ENCODE results near the gene MYO7B.

MYO7B gene

DNA sequence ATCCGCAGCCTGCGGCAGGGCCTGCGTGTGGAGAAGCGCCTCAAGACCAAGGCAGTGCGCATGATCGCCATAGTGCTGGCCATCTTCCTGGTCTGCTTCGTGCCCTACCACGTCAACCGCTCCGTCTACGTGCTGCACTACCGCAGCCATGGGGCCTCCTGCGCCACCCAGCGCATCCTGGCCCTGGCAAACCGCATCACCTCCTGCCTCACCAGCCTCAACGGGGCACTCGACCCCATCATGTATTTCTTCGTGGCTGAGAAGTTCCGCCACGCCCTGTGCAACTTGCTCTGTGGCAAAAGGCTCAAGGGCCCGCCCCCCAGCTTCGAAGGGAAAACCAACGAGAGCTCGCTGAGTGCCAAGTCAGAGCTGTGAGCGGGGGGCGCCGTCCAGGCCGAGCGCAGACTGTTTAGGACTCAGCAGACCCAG is 115.9 kb downstream of the MYO7B start:
- DNase-seq, result no peak
- TF ChIP-seq POLR2A (IDR thresholded peaks at IDR 0.05; ENCODE audit: low read length), result no peak
- TF ChIP-seq GATA1 (IDR thresholded peaks at IDR 0.05; ENCODE audit: low read depth, low read length), result no peak

DNA sequence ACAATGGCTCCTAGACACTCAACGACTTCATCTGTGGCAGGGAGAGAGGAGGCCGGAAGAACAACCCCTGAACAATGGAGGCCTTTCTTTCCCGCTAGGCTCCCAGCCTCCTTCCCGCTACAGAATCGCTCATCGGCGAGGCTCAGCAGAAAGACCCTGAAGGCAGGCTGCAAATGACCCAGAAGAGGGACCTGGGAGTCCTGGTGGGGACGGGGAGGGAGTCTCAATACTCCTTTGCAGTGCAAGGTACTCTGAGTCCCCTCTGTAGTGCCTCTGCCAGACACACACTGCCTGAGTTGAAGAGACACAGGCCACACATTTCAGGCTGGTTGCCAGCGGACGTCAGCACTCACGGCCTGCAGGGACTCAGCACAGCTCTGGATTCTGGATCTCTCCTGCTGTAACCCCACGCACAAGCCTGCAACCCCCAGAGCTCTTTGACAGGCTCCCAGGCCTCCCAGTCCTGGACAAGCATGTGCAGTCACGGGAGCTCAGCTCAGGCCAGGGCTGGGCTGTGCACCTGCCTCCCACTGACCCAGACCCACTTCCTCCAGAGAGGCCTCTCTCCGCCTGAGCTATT is 116.6 kb downstream of the MYO7B start:
- no peak for TF ChIP-seq POLR2A (IDR thresholded peaks at IDR 0.05; ENCODE audit: low read length)
- TF ChIP-seq GATA1 (IDR thresholded peaks at IDR 0.05; ENCODE audit: low read depth, low read length), result no peak
- no peak for DNase-seq

DNA sequence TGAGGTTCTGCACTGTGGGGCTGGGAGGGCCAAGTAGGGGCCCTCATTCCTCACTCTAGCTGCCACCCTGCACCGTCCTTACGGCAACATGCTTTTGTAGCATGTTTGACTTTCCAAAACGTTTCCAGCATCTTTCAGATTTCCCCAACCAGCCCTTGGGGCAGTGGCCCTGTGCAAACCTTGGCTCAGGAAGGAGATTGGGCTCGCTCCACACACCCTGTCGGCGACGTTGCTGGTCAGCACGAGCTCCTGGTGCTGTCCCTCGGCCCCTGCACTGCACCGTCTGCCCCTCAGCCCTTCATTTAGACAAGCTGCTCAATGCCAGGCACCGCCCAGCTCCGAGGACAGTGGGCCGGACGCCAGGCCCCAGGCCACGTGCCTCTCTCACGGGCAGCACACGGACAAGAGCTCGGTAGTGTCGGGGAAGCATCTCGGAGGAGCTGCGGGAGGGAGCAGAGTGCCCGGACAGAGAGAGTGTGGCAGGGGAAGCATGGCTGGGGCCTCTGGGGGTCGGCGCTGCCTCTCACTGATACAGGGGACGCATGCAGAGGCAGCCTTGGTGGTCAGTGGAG is 117.4 kb downstream of the MYO7B start:
- no peak for TF ChIP-seq POLR2A (IDR thresholded peaks at IDR 0.05; ENCODE audit: low read length)
- no peak for TF ChIP-seq GATA1 (IDR thresholded peaks at IDR 0.05; ENCODE audit: low read depth, low read length)
- no peak for DNase-seq

DNA sequence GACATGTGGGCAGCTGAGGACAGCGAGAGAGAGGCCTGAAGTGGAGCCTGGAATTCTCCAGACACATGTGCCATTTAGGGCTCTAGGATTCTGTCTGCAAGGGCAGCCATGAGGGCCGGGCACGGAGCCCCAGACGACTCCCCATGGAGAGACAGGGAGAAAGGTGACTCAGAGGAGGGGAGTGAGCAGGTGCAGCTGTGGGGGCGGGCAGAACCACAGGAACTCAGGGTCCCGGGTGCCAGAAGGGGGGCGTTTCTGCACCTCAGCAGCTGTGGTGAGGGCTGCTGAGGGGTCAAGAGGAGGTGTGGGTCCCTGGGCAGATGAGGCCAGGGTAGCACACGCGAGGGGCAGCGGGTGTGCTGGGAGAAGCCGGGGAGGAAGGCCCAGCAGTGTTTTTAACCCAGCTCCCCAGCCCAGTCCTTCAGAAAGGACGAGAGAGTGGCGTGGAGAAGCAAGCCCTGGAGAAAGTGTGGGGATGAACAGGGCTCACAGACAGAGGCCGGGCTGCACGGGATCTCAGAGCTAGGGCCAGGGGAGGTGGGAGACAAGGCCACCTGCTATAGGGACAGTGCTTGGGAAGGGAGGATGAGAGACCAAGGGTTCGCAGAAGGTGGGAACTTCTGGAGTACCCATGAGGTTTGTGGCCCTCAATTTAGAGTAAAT is 118.1 kb downstream of the MYO7B start:
- no peak for DNase-seq
- TF ChIP-seq GATA1 (IDR thresholded peaks at IDR 0.05; ENCODE audit: low read depth, low read length) (no peak), POLR2A (IDR thresholded peaks at IDR 0.05; ENCODE audit: low read length) (no peak)

DNA sequence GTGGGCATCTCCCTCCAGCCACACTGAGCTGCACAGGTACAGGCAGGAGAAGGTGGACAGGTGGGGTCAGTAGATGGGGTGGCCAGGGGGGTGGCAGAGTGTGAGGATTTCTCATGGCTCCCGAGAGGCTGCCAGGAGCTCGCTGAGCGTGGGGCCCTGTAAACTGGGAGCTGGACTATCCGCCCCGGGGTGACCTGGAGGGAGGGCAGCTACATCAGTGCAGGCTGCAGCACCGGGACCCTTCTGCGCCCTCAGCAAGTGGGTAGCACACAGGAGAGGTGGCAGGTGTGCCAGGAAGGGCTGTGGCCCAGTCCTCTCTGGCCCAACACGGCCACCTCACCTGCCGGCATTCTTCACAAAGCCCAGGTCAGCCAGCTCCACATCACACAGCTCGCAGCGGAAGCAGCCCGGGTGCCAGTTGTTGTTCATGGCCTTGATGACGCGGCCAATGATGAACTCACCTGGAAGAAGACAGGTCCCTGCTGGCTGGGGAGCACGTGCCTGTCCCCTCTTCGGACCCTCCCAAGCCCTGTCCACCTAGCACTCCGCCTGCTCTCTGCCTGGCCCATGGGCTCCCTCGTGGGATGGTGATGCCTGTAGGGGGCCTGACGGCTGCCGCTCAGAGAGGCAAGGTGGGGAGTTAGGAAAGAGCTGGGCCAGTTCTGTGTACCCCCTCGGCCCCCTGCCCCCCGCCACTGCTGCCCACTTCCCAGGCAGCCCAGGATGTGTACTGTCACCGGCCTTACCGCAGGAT is 118.8 kb downstream of the MYO7B start:
- no peak for DNase-seq
- TF ChIP-seq GATA1 (IDR thresholded peaks at IDR 0.05; ENCODE audit: low read depth, low read length), result no peak
- TF ChIP-seq POLR2A (IDR thresholded peaks at IDR 0.05; ENCODE audit: low read length), result no peak

DNA sequence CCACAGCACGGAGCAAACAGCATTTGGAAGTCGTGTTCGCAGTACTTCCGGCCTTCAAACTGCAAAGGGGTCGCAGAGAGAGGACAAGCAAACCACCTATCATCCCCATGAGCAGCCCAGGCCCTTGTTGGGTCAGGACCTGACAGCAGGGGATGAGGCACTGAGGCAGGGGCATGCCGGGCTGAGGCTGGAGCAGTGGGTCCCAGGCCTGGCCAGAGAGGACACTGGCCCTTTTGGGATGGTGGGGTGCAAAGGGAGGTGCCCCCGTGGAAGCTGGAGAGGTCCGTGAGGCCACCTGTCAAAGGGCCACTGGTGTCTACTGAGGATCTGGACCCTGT is 119.3 kb downstream of the MYO7B start:
- TF ChIP-seq POLR2A (IDR thresholded peaks at IDR 0.05; ENCODE audit: low read length), result no peak
- no peak for TF ChIP-seq GATA1 (IDR thresholded peaks at IDR 0.05; ENCODE audit: low read depth, low read length)
- no peak for DNase-seq

DNA sequence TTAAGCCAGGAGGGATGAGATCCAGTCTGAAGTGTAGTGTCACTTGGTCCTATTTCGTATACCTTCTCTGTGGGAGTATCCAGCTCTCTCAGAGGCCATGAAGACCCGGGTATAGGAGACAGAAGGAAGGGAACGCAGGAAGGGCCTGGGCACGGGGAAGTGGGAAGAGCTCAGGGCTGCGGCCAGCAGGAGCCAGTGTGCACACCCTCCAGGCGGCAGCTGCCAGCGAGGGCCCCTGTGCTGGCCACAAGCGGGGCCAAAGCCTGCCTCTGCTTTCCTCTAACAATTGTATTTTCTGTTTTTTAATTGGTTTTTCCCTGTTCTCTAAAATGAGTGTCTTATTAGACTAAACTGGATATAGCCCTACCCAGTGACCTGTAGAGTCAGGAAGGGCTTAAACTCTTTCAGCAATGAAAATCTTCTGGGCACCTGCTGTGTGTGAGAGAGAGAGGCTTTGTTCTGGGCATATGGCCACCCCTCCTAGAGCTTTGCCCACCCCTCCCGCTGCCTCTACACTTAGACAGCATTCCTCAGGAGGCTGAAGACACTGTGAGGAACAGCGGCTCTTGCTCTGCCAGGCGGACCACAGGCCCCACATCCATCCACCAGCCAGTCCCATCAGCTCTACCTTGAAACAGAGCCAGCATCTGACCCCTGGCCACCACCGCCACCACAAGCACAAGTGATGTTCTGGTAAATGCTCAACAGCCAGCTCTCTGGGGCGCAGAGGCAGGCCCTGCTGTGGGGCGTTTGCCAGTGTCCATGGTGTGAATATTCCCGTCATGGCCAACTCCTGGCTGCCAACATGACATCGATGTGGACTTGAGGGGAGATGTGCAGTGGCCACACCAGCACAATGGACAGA is 120.0 kb downstream of the MYO7B start:
- no peak for TF ChIP-seq POLR2A (IDR thresholded peaks at IDR 0.05; ENCODE audit: low read length)
- TF ChIP-seq GATA1 (IDR thresholded peaks at IDR 0.05; ENCODE audit: low read depth, low read length), result no peak
- DNase-seq, result no peak

DNA sequence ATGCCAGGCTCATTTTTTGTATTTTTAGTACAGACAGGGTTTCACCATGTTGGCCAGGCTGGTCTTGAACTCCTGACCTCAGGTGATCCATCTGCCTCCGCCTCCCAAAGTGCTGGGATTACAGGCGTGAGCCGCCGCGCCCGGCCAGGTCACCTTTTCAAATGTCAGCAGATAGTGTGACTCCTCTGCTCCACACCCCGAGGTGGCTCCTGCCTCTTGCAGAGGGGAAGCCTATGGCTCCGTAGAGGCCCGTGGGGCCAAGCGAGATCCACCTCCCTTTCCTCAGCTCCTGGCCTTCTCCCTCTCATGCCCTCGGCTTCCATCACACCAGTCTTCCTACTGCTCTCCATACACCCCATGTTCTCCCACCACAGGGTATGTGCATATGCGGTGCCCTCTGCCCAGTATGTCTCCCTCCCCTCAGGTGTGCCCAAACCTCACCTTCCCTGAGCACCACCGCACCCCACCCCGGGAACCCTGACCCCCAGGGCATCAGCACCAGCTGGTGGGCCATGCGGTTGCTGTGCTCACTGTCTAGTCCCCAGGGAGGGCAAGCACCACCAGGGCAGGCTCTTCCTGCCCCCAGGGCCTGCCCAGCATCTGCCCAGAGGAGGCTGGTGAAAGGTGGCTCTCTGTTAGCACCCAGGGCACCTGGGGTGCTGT is 121.2 kb downstream of the MYO7B start:
- TF ChIP-seq POLR2A (IDR thresholded peaks at IDR 0.05; ENCODE audit: low read length) (no peak), GATA1 (IDR thresholded peaks at IDR 0.05; ENCODE audit: low read depth, low read length) (no peak)
- DNase-seq, result no peak

DNA sequence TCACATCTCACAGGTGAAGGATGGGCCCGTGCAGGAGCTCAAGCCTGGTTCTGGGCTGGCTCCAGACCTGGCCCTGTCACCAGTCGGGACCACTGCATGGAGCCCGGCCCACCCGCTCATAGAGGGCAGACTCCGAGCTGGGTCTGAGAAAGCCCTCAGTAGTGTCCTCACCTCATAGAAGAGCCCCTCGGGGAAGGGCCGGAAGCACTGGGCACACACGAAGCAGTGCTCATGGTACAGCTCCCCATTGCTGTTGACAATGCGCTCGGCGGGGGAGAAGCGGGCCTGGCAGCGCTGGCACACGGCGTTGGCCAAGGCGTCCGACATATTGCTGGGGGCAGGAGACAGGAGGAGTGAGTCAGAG is 121.7 kb downstream of the MYO7B start:
- TF ChIP-seq POLR2A (IDR thresholded peaks at IDR 0.05; ENCODE audit: low read length) (no peak), GATA1 (IDR thresholded peaks at IDR 0.05; ENCODE audit: low read depth, low read length) (no peak)
- DNase-seq, result no peak

DNA sequence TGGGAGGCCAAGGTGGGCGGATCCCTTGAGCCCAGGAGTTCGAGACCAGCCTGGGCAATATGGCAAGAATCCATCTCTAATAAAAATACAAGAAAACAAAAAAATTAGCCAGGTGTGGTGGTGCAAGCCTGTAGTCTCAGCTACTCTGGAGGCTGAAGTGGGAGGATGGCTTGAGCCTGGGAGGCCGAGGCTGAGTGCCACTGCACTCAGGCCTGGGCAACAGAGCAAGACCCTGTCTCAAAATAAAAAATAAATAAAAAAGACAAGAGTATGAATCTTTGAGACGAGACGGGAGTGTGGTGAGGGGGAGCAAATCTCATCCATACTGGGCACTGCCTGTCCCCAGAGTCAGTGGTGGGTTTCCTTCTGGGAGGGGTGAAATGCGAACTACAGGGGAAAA is 122.7 kb downstream of the MYO7B start:
- TF ChIP-seq GATA1 (IDR thresholded peaks at IDR 0.05; ENCODE audit: low read depth, low read length) (no peak), POLR2A (IDR thresholded peaks at IDR 0.05; ENCODE audit: low read length) (no peak)
- DNase-seq, result no peak

DNA sequence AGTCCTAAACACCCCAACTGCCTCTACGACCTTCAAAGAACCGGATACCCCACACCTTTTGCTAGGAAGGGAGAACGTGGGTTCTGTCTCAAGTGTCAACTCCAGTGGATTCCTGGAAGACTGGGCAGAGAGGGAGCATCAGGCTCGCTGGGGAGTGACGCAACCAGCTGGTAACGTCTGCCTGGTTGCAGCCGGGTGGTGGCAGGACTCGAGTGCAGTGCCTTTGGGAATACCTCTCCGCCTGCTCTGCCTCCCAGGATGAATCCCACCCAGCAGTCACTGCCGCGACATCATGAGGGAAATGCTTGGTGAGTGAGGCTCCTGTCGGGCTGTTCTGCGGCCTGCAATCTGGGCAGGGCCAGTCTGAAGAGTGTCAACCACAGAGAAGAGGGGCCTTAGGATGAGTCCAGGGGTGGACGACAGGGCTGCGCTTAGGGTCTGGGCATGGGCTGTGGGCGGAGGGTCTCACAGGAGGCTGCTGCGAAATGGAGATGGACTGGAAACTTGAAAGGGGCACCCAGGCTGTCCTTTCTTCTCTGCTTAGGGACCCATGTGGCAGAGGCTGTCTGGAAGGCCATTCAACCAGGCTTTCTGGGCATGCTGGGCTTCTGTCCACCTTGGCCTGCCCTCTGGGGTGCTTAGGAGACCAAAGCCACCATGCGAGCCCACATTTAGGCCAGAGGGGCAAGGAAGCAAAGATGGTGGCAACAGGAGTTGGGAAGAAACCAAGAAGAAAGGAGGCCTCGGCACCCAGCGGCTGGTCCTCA is 123.3 kb downstream of the MYO7B start:
- no peak for DNase-seq
- TF ChIP-seq POLR2A (IDR thresholded peaks at IDR 0.05; ENCODE audit: low read length) (no peak), GATA1 (IDR thresholded peaks at IDR 0.05; ENCODE audit: low read depth, low read length) (no peak)

DNA sequence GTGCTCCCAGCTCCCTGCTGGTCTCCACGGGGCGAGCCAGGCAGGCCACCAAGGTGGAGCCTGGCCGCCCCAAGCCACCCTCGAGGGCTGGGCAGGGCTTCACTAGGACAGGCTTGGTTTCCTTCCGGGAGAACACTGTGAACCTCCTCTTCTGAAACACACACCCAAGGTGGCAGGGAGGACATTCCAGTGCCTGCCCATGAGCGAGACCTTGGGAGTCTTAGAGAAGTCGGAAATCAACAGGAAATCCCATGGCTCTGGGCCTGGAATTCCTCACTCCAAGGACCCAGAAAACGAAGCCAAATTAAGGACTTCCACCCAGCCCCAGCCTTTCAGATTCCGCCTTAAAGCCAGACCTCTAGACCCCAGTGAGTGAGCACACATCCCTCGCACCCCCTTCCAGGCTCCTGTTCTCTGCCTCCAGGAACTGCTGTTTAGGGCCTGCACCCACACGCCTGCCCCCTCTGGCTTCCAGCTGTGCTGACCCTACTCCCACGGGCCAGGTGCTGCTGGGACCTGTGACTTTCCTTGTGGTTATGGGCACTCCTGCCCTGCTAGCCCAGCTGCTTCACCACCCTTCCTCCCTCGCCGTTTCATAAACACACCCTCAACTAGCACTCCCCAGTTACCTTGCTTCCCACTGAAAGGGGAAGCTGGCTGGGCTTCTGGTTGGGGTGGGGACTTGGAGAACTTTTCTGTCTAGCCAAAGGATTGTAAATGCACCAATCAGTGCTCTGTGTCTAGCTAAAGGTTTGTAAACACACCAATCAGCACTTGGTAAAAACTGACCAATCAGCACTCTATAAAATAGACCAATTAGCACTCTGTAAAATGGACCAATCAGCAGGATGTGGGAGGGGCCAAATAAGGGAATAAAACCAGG is 124.2 kb downstream of the MYO7B start:
- no peak for DNase-seq

More for the DNA sequence above, 124.2 kb downstream of the MYO7B start:
- TF ChIP-seq POLR2A (IDR thresholded peaks at IDR 0.05; ENCODE audit: low read length) (no peak), GATA1 (IDR thresholded peaks at IDR 0.05; ENCODE audit: low read depth, low read length) (no peak)

All from erythroblast (primary cell).